ENCODE results near the gene QKI.
"Not testable (repeated sequence)": the region's sequence is repeated elsewhere in the genome, so short reads cannot be mapped to it uniquely, and the experiment has no call there.

QKI gene

DNA sequence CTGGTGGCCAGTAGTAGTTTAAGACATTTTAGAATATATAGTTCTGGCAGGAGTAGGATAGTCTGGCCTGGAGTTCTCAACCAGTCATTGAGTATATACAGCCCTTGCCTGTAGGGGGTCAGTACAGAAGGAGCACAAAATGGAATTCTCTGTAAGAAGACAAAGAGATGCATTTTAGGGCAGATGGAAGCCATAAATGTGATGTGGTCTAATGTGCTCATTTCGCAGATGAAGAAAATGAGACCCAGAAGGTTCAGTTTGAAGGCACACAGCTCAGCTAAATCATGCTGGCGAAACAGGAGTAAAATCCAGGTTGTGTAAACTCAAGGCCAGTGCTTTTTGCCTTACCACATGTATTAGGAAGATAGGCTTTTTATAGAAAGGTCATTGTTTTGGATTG, 29.6 kb downstream of the QKI start:
- DNase-seq = no peak

DNA sequence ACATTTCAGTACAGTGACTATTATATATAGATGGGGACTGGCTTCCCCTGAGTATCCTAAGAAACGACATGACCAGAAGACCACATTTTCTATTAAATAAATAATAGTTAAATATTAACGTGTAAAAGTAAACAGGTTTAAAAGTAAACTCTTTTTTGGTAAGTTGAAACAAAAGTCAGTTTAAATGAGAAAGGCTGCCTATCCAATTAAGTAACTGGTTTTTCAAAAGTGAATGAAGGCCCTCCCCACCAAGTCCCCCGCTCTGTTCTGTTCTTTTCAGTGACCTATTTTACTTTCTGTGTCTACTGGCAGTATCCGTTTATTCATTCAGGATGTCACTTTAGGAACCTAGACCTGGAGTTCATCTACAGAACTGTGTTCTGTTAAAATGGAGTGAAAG, 32.0 kb downstream of the QKI start:
- no peak for DNase-seq

DNA sequence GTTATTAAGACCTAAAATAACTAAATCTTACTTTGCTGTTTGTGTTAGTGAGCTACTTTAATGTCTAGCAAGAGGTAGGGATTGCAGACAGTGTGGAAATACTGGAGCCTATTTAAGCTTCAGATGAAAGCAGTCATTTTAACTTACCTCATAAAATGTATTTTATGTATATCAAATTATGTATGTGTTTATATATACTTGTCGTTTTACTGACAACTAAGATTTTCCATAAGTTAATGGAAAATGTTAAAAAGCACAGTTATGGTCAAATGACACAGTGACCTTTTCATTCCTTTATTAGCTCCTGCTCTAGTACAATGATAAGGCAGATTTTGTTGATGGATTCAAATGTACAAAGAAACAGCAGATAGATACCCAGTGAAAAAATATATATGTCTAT, 34.6 kb downstream of the QKI start:
- no peak for DNase-seq

DNA sequence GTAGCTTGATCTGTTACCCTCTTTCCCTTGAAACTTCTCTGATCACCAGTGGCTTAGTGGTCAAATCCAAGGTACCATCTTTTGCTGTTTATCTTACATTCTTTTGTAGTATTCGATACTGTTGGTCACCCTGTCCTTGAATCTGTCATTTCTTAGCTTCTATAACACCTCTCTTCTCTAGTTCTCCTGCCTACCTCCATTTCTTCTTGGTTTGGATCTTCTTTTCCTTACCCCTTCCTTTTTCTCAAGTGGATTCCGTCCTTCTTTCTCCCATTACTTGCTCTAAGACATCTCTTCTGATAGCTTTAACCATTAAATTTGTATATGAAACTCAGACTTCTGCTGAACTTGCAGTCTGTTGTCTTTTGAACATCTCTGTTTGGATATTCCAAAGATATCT, 39.9 kb downstream of the QKI start:
- no peak for DNase-seq

DNA sequence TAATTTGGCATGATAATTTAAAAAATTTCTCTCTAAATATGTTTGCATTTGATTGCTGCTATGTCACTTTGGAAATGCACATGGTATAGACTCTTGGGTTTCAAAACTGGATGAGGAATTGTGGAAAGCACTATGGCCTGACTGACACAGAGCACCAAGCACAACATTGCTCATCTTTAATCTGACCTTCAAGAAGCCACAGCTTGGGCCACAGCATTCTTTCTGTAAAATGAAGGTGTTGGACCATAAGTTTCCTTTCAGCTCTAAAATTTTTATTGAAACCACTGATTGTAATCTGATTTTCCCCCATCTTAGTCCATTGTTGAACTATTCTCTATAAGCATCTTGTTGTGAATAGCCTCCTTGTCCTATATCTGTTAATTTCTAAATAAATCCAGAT, 41.0 kb downstream of the QKI start:
- no peak for DNase-seq

DNA sequence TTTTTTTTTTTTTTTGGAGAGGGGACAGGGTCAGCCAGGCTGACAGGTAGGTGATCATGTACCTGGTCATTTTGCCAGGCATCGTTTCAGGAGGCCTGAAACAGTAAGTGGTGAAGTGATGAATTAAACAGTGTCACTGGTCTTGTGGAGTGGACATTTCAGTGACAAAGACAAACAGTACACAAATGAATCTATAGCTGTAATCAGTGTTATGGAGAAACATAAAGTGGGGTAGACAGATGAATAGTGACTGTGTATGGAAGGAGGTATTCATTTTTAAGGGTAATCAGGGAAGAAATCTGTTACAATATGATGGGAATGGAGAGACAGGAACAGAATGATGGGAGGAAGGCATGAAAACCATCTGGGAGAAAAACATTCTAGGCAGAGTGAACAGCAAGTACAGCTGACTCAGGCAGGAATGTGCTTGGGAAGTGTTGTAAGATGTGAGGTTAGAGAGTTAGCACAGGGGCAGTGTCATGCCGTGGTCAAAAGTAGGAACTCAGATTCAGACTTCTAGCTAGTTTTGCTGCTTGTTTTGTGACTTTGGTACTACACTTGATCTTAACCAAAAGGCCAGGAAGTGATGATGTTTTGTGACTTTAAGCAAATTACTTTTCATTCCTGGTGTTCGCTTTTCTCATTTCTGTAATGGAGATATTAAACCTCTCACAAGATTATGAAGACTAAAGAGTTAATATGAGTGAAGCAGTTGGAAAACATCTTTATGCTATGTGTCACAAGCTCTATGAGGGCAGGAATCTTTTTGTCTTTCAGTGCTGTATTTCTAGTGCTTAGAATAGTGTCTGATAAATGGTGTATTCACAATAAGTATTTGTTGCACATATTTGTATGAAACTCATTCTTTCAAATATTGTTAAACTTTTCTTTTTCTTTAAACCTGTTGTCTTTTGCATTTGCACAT, 43.4 kb downstream of the QKI start:
- no peak for DNase-seq

DNA sequence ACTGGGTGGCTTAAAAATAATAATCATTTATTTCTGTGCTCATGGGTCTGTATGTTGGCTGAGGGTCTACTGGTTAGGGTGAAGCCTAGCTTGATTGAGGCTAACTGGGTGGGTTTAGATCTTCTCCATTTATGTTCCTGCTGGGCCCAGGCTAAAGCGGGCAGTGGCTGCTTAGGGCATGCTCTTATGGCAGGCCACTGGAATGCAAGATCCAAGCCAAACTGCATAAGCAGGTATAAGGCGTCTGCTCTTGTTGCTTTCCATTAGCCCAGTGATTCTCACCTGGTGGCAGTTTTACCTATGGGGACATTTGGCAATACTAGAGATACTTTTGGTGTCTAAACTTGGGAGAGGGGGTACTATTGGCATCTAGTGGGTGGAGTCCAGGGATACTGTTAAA, 44.5 kb downstream of the QKI start:
- DNase-seq = no peak

DNA sequence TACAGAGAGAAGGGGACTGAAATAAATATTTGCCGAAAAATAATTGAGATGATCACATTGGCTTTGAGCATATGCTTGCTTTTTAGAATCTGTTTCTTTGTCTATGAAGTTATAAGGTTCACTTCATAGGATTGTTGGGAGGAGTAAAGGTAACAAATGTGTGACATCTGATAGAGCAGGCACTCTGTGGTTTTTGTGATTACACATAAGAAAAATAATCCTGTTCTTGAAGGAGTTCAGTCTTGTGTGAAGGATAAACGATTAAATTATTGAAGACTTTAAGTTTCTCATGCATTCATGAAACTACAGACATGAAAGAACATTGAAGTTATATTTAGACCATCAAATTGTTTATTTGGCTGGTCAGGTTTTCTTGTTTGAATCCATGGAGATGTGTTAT, 45.0 kb downstream of the QKI start:
- no peak for DNase-seq

DNA sequence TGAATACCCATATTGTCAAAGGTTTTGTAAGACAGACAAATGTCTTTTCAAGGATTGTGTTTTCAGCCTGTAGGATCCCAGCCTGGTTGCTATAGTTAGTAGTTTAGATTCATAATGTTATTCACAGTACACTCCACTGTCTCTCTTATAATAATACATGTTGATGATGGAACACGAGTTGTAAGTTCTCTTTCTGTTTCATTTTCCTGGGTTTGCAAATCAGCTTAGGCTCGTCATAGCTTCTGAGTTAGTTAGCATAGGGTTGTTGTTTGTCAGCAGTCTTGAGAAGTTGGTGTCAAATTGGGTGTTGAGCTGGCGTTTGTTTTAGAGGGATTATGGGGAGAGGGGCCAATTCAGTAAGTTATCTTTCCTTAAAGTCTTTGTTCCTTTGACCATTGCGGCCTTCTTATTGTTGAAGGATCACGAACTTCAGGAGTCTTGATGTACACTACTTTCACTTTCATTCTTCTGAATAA, 45.8 kb downstream of the QKI start:
- DNase-seq = no peak

DNA sequence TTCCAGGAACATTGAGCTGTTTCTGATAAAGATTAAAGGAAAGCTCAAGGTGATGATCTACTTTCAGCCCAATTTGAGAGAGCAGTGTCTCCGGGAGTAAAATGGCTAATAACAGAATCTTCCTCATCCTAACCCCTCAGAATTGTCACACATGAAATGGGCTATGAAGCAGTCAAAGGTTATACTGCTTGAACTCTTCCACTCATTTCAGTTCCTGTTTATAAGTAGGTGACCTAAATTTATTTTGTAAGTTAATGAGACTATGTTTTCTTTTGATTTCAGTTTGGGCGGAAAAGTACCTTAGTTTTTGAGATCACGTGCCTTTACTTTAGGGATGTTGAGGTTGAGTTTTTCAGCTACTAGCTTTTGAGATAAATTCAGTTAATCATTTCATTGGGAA, 47.2 kb downstream of the QKI start:
- no peak for DNase-seq

DNA sequence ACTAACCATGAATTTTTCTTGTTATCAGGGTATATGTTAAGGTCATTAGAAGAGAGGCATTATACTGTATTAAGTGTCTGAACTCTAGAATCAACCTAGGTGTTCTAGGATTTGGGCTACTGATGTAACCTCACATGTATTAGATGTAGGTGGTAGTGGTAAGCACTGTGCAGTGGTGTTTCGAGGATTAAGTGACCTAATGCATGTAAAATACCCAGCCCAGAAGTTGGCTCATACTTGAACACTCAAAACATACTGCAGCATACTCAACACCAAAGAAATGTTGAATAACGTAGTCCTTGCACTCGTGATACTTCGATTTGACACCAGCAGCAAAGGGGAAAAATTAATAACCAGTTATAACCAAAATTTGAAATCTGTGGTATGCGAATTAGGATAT, 48.7 kb downstream of the QKI start:
- DNase-seq = no peak

DNA sequence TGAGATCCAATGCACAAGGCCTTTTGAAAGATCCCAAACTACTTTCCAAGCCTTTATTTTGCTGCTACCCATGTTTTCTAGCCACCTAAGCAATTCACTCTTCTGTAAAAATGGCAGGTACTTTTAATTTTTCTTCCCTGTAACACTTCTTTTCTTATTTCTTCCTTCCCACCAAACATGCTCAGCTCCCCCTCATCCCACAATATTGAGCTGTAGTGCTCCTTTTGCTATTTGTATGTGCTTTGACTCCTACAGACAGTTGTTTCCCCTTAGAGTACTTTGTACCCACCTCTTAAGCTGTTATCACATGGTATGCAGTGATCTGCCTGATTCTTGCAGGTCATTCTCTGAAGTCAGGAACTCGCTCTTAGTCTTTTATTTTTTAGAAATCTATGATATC, 49.3 kb downstream of the QKI start:
- DNase-seq = no peak

DNA sequence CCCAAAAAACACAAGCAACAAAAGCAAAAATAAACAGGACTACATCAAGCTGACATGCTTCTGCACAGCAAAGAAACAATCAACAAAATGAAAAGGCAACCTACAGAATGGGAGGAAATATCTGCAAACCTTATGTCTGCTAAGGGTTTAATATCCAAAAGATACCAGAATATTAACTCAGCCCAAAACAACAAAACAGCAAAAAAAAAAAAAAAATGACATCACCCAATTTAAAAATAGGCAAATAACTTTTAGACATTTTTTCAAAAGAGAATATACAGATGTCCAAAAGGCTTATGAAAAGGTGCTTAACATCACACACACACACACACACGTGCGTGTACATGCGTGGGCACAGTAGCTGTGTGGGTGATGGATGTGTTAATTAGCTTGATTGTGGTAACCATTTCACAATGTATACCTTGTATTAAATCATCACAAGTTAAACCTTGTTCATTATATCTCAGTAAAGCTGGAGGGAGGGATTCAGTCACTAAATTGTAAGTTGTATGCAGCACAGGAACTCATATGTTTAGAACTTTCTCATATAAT, 52.4 kb downstream of the QKI start:
- DNase-seq = no peak

DNA sequence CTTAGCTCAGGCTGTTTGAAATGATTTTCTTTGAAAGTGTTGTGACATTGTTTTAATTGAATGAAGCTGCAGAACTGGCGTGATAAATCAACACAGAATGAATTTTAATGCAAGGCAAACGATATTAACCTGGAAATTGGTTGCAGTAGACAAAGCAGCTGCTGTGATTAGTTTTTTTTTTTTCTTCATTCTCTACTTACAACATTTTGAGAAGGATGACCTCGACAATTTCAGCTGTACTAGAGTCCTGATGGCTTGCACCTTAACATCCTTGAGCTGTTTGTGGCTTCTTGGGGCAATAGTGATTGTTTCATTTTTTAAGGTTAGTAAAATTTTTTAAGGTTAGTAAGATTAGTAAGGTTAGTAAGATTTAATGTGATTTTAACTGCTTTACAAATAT, 54.2 kb downstream of the QKI start:
- no peak for DNase-seq

DNA sequence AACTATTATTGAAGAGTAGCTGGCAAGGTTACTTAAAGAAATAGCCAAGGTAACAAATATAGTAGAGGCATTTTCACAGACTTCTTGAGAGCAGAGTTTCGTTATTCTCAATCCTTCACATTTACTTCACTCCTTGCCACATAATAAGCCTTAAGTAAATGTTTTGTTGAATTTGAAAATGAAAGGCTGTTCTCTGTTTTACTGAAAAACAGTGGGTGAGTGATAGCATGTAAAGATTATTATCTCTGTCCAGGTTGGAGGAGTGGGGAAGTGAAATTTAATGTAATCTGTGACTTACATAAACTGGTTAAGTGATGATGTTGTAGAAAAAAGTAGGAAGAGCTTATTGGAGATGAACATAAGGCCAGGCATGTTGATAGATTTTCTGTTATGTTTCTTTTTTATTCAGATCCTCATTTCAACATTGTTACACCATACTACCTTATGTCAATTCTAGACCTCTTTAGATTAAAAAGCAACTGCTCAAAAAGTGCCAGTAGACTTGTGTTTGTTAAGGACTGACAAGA, 55.0 kb downstream of the QKI start:
- DNase-seq = no peak

DNA sequence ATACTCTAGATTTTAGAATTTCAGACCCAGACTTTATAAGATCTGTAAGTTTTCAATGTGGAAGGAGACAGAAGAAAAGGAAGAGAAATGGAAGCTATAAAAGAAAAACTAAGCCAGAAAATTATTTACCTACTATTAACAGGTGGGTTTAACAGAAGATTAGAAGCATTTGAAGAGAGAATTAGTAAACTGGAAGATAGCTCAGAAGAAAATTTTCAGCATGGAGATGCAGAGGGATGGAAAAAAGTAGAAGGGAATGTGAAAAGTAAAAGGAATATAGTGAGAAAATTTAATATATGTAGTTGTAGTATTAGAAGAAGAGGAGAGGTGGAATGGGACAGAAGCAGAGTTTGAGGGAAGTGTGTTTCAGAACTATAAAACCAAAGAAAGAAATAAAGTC, 56.1 kb downstream of the QKI start:
- no peak for DNase-seq

DNA sequence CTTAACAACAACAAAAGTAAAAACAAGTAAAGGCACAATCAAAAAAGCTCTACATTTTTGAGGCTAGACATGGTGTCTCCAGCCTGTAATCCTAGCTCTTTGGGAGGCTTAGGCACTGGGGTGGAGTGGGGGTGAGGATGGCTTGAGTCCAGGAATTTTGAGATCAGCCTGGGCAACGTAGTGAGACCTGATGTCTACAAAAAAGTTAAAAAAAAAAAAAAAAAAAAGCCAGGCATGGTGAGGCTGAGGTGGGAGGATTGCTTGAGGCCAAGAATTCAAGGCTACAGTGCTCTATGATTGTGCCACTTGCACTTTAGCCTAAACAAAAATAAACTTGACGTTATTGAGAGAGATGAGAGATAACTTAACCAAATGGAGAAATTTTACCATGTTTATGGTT, 60.1 kb downstream of the QKI start:
- no peak for DNase-seq

DNA sequence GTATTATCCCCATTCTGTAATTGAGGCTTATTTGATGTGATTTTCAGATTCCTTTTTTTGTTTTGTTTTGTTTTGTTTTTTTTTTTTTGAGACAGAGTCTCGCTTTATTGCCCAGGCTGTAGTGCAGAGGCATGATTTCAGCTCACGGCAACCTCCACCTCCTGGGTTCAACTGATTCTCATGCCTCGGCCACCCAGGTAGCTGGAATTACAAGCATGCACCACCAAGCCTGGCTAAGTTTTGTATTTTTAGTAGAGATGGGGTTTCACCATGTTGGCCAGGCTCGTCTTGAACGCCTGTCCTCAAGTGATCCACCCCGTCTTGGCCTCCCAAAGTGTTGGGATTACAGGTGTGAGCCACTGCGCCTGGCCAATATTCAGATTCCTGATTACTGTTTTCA, 62.4 kb downstream of the QKI start:
- DNase-seq = not testable (repeated sequence)

DNA sequence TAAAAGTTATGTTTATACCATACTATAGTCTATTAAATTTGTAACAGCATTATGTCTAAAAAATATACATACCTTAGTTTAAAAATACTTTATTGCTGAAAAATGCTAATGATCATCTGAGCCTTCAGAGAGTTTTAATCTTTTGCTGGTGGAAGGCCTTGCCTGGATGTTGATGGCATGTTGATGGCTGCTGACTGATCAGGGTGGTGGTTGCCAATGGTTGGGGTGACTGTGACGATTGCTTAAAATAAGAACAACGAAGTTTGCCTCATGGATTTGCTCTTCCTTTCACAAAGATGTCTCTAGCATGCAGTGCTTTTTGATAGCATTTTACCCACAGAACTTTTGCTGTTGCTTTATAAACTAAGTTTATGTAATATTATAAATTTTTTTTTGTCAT, 68.6 kb downstream of the QKI start:
- no peak for DNase-seq

DNA sequence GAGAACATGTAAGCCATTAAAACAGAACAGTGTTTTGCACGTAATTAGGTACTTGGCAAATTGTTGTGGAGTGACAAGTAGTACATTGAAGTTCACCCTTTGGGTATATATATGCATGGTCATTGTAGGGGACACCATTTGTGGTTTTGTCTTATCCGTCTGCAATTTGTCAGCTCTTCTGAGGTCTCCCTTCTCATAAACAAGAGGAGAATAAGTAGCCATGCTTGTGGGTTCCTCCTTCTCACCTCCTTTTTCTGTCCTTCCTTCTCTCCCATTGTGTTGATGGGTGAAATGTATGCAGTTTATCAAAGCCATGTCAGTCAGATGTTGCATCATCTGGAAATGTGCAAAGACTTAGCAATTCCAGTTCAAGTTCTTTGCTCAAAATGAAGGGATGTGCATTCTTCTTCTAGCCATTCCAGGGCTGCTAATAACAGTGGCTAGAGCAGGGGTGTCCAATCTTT, 70.9 kb downstream of the QKI start:
- DNase-seq = no peak

DNA sequence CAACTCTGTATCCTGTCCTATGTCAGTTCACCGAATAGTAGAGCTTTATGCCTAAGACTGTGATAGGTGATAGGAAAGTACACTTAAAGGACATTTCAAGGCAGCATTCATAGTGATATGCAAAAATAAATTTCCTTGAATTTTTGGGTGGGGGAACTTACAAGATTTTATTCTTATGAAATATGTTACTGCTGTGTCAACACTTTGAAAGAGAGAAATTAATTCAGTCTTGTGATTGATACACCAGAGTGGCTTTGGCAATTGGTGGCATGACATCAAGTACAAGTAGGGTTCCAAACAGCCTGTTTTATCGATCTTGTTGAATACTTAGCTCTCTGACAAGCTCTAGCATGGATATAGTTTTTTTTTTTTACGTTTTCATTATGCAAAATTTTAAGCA, 72.3 kb downstream of the QKI start:
- no peak for DNase-seq

DNA sequence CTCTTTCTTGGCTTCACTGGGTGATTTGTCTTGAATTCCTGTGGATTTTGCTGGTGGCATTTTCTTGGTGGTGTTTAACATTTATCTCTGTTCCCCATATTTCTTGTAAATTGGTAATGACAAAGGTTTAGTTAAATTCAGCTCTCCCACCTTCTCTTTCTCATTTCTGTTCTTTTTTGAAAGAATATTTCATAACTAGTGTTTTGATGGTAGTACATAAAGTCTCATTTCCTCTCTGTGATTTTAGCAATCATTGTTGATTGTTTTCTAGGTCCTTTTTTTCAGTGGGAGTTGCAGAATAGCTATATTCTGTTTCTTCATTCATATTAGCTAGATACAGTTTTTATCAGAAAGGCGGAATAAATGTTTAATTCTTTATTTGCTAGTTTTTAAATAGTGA, 73.1 kb downstream of the QKI start:
- no peak for DNase-seq

DNA sequence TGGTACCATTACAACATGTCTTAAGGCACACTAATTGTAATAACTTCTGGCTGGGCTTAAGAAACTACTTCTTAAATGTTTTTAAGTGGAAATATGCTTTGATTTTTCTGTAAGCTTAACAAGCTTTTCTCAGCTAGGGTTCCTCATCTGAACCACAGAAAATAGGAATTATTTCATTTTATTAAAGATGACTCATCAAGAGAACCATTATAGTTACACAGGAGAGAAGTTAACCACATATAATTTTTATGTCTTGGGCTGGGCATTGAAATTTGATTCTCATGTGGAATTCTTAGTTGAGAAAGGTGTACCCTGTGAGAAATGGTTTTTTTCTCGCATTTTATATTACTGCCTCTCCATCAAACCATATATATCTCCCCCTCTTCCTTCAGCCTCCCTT, 75.1 kb downstream of the QKI start:
- DNase-seq = no peak

DNA sequence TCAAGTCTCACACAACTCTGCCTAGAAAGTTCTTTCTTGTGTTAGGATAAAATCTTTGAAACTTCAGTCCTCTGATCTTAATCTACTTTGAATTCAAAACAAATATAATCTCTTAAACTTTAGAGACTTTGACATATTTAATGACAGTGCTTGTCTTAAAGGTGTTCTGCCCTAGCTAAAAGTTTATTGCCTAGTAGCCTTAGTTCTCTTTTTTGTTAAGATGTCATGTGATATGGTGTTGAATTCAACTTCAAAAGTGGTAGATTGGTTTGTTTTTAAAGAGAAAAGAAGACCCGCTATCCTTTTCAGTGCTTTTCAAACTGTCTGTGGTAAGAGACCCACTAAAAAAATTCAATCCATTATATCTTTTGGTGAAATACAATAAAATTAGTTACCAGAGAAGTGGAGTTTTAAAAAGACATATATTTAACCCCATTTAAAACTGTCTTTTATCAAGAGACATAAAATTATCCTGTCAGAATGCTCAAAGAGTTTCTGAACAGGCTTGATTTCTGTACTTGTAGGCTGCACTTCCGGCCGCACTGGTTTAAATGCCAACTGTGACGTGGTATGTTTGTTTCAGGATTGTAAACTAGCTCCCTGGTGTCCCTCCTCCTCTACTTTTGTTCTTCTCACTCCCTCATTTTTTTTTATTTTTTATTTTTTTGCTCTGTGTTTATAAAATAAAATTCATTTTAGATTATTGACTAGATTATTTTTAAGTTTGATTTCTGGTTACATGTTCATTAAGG, 76.5 kb downstream of the QKI start:
- no peak for DNase-seq

All from NCI-H524 (cell line).